Measurements from ENCODE around the gene PDSS2. TPM values are rescaled to one million over a fixed set of nuclear protein-coding genes. Genes with fewer than 3 reads are reported as not detected.

Gene PDSS2
- total and polyA plus RNA-seq, 2 of the 8 experiments (the other 6 are each of a cell fraction or from before 2014, with no cell fraction given), result 10.7 to 16.1 TPM

DNA sequence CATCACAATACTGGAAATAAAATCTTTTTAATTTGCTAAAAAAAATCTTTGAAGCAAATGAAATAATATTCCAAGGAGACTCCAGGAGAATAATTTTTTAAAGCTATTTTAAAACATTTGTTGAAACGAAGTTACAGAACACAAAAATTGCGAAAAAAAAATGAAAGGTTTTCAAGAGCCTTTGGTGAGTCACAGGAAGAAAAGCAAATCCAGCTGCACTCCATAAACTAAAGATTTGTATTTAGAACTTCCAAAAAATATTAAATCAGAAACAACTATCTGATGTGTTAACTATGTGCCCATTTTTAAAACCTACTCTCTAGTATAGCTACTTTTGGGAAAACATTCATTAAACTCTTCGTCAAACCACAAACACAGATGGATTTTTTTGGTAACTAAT, 23.6 kb downstream of the PDSS2 start:
- Histone ChIP-seq H2BK15ac (ENCODE audit: low read length) (no peak overlapping the region), H3K4me1 (replicated peaks in 1 of 4; ENCODE audit: control insufficient read depth in 3 of 4, insufficient read depth in 4 of 4, low read length in 3 of 4) (0 out of 7 replicates have a peak, but pooled peaks cover 0 to 2% (median 0%) of the 10 kb centered on the region in 4 experiments), H3K14ac (ENCODE audit: insufficient read length) (no peak overlapping the region), H2BK5ac (ENCODE audit: low read depth, low read length) (no peak overlapping the region), H3K27ac (ENCODE audit: low read depth, low read length) (no peak overlapping the region), H2BK12ac (ENCODE audit: low read depth, low read length) (no peak overlapping the region), H4K8ac (ENCODE audit: extremely low read depth, insufficient read depth, low read length) (no peak overlapping the region), H3K9me3 (ENCODE audit: insufficient read depth in 2 of 2, low read depth in 1 of 2, low read length in 1 of 2) (no peaks in the 10 kb centered on the region), H2BK20ac (ENCODE audit: low read length) (no peak overlapping the region), H3K9ac (replicated peaks in 1 of 4; ENCODE audit: extremely low read depth in 1 of 4, low read depth in 3 of 4, low read length in 3 of 4) (no peak overlapping the region), H4K20me1 (replicated peaks in 1 of 2; ENCODE audit: control insufficient read depth in 1 of 2, insufficient read depth in 2 of 2, low read length in 2 of 2) (no peaks in the 10 kb centered on the region), H3K79me2 (ENCODE audit: control insufficient read depth in 1 of 2, insufficient read depth in 2 of 2, low read length in 2 of 2) (peaks cover 4 to 24% of the 10 kb centered on the region in 2 experiments; a peak in 3 of 4 replicates), H2AFZ (ENCODE audit: low read length) (no peak overlapping the region), H2BK120ac (replicated peaks; ENCODE audit: low read depth, low read length) (no peak overlapping the region), H3K4me3 (ENCODE audit: extremely low read depth in 1 of 4, insufficient read depth in 2 of 4, low read depth in 3 of 4, low read length in 4 of 4) (no peak overlapping the region), H3K18ac (ENCODE audit: extremely low read depth, low read length) (no peak overlapping the region), H2AK5ac (ENCODE audit: low read depth, low read length) (no peak overlapping the region), H3K4me2 (ENCODE audit: insufficient read depth in 1 of 2, low read depth in 2 of 2, low read length in 2 of 2) (no peak overlapping the region), H3K23me2 (ENCODE audit: low read depth, low read length) (no peaks in the 10 kb centered on the region), H3K27me3 (replicated peaks in 1 of 4; ENCODE audit: control insufficient read depth in 3 of 4, extremely low read depth in 1 of 4, insufficient read depth in 3 of 4, low read length in 3 of 4) (no peaks in the 10 kb centered on the region), H3K23ac (ENCODE audit: insufficient read length) (no peak overlapping the region), H4K91ac (replicated peaks; ENCODE audit: insufficient read length, low read length) (no peak overlapping the region), H3K36me3 (ENCODE audit: control insufficient read depth in 2 of 4, insufficient read depth in 4 of 4, low read length in 3 of 4) (no peaks in the 10 kb centered on the region; a peak in 3 of 8 replicates), H3K4ac (replicated peaks; ENCODE audit: insufficient read length, low read depth, low read length) (no peak overlapping the region), H3K79me1 (ENCODE audit: low read depth, low read length) (peaks cover 5% of the 10 kb centered on the region), H3K56ac (replicated peaks; ENCODE audit: insufficient read length, low read depth, low read length) (no peak overlapping the region), H4K5ac (ENCODE audit: insufficient read length, low read depth, low read length) (no peak overlapping the region)
- no peak for DNase-seq (ENCODE audit: low read depth in 1 of 2, low spot score in 2 of 2)
- CTCF ChIA-PET (ENCODE audit: partially characterized antibody), result interaction anchor here (0.5 to 2.3 kb wide), 4 partner anchors 19 to 386 kb away, joined by 3 to 8 read pairs (median 4); partner anchors contain the start of gene PDSS2
- FAIRE-seq, result no peak
- WGBS, 2 experiments (ENCODE audit: extremely low coverage in 1 of 2, insufficient coverage in 1 of 2, insufficient read length in 1 of 2, insufficient replicate concordance in 2 of 2, low coverage in 1 of 2, low lambda C conversion rate in 2 of 2, missing lambda C conversion rate in 1 of 2), result 87% methylated on average over 3 of the region's 3 CpGs; no CpG with 5 or more reads in 1 of the 2 experiments
- POLR2A ChIA-PET (ENCODE audit: partially characterized antibody), result interaction anchor here (0.7 kb wide), 1 partner anchor 238 kb away, joined by 3 read pairs; no protein-coding TSS in a partner anchor
- TF ChIP-seq CTBP2 (IDR thresholded peaks at IDR 0.05; ENCODE audit: borderline replicate concordance, insufficient read depth, insufficient read length, low read length), result no peak
- no peak for TF ChIP-seq SIN3A (conservative IDR thresholded peaks at IDR 0.05 in 1 of 2, IDR thresholded peaks at IDR 0.05 in 1 of 2; ENCODE audit: low read depth in 1 of 2, low read length in 2 of 2)
- no peak for TF ChIP-seq RXRA (IDR thresholded peaks at IDR 0.05; ENCODE audit: insufficient read depth, low read depth, low read length)
- no peak for TF ChIP-seq GABPA (IDR thresholded peaks at IDR 0.05; ENCODE audit: borderline replicate concordance, insufficient read depth, low read length)
- no peak for TF ChIP-seq SP1 (IDR thresholded peaks at IDR 0.05; ENCODE audit: low read depth, low read length)
- no peak for TF ChIP-seq EP300 (IDR thresholded peaks at IDR 0.05; ENCODE audit: borderline replicate concordance in 1 of 2, low read depth in 2 of 2, low read length in 2 of 2)
